Measurements from ENCODE around the gene GNG13.

Gene GNG13

DNA sequence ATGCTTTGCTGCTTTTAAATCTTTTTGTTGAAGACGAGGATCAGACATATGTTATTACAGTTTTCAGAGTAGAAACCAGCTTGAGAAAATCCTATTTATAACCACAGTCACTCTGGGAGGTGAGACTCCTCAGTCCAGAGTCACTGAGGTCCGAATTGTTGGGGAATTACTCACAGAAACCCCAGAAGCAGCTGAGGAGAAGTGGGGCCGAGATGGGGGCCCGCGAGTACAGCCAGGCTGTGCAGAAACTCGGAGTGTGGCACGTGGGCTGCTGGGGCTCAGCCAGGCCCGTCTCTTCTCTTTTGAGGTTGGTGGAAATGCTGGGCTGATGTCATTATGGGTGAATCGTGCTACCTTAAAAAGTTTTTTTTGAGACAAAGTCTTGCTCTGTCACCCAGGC, 14.4 kb upstream of the GNG13 start:
- no peak for DNase-seq

DNA sequence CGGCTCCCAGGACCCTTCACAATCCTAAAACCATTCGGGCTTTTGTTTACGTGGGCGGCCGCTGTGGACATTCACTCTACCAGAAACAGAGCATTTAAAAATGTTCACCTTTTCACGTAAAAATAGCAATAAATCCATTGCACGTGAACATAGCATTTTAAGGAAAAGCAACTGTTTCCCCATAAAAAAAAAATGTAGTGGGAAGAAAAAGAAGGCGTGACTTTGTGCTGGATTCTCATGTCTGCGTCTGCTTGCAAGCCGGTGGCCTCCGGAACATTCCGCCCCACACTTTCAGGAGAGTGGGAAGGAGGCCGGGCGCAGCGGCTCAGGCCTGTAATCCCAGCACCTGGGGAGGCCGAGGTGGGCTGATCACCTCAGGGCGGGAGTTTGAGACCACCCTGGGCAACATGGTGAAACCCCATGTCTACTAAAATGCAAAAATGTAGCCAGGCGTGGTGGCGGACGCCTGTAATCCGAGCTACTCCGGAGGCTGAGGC, 13.4 kb upstream of the GNG13 start:
- DNase-seq = peak in 2 of 56 donors; percentile 11 to 31

DNA sequence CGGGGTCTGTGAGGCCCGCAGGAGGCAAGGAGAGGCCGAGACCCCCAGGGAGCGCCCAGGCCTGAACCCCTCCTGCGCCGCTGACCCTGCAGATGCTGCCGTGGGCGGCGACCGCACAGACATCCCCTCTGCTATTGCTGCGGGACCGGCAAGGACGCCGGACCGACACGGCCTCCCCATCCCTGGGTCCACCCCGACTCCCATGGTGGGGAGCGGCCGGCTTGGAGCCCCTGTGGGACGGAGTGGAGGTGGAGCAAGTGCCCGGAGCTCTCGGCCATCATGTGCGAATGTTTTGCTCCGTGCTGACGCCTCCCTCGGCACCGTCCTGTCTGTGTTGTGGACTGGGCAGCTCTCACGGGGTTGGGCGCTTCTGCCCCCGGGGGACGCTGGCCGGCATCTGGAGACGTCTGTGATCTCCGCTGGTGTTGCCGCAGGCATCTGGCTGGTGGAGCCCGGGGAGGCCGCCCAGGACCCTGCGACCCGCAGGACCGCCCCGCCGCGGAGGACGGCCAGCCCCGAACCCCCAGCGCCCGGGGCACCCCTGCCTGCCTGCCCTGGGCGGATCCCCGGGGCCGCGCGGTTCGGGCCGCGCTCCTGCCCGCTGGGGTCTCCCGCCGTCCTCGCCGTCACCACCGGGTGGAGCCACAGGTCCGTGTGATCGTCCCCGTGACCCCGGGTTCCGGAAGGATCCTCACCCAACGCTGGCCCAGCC, 12.8 kb upstream of the GNG13 start:
- DNase-seq = peak in 48 of 56 donors; percentile 4 to 80 (median 36)

DNA sequence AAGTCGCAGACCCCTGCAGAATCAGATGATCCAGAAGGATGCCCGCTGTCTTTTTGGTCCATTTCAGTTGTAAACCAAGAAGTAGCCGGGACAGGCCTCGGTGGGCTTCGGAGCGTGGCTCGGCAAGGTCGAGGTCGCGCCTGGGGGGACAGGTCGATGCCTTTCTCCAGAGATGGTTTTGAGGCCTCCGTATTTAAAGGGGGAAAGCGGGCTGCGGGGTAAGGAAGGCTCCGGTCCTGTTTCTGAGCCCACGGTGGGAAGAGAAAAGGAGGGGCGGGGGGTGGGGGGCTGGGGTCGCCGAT, 7.5 kb upstream of the GNG13 start:
- DNase-seq = no peak

DNA sequence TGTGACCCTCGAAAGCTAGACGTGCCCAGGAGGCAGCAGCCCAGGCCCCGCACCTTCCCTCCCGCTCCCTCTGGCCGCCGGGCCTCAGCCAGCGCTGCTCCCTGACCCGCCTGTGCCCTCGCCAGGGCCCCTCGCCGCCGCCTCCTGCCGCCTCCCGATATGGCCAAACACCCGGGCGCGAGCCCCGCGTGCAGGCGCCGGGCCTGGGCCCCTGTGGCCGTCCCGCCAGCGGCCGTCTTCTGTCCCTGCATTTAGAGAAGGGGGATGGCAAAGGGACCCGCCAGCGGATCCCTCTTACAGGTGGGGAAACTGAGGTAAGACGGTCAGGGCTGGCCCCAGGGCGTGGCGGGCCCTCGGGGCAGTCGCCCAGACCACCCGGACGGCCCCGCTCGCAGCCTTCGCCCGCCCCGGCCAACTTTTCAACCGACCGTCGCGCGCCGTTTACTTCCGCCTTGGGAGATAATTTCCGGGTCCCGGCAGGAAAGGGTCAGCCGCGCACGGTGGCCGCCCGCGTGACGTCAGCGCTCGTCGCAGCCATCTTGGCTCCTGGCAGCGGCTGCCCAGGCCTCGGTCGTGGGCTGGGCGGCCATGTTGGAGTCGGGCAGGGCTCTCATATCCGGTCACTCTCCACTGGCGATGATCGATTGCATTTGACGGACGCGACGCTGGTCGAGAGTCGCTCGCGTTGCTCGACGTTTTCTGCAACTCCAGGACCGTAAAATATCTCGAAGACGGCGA, 7.0 kb upstream of the GNG13 start:
- DNase-seq = peak; percentile 33 to 96 (median 83)

DNA sequence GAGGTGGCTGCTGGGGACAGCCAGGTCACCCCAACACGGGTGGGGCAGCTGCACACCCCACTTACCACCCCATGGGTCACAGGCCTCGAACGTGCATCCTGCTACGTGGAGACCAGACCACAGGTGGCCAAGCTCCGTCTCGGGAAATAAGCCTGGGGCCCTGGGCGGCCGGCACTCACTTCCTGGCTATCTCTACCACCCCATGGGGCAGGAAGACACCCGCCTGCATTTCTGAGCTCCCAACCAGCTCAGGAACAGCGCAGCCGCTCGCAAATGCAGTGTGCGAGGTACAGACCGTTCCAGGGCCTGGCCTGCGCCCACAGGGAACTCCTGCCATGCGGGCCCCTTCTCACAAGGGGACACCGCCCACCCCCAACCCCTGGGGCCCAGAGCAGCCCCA, 4.9 kb upstream of the GNG13 start:
- no peak for DNase-seq

DNA sequence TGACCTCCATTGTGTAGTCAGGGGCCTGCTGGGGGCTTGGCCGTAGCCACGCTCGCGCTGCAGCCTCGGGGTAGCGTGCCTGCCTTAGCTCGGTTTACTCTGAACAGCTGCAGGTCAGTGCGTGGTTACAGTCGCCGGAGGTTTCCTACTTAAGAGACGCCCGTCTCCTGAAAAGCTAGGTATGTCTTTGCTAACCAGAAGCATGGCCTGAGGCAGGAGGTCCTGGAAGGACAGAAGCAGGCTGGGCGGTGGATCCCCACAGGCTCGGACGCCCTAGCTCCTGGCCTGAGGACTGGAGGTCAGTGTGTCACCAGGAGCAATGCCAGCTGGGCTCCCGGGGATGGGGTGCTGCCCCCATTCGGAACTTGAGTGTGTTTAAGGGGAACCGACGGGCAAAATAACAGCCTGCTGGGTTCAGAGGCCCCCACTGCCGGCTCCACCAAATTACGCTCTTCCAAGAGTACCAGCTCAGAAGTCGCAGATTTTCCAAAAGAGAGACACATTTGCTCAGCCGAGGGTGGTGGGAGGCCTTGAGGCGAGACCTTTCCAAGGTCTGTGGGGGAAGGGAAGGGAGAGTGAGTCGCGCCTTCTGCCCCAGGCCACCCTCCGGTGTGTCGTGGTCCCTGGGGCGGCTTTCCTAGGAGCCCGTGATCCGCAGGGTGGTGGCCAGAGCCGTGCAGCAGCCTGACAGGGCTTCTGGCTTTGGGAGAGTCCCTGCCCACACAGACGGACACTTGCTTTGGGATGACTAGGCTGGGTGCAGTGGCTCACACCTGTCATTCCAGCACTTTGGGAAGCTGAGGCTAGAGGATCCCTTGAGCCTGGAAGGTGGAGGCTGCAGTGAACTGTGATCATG, 3.9 kb upstream of the GNG13 start:
- no peak for DNase-seq

DNA sequence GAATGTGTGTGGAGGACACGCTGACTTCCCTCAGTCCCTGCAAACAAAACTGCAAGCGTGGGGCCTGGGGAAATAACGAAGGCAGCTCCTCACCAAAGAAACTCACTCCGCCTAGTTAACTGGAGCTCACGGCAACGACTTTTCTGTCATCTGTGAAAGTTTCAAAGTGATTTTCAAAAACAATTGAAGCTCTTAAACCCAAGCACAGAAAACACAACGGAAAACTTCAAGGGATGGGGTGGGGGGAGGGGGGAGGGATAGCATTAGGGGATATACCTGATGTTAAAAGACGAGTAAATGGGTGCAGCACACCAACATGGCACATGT, 3.2 kb upstream of the GNG13 start:
- no peak for DNase-seq

DNA sequence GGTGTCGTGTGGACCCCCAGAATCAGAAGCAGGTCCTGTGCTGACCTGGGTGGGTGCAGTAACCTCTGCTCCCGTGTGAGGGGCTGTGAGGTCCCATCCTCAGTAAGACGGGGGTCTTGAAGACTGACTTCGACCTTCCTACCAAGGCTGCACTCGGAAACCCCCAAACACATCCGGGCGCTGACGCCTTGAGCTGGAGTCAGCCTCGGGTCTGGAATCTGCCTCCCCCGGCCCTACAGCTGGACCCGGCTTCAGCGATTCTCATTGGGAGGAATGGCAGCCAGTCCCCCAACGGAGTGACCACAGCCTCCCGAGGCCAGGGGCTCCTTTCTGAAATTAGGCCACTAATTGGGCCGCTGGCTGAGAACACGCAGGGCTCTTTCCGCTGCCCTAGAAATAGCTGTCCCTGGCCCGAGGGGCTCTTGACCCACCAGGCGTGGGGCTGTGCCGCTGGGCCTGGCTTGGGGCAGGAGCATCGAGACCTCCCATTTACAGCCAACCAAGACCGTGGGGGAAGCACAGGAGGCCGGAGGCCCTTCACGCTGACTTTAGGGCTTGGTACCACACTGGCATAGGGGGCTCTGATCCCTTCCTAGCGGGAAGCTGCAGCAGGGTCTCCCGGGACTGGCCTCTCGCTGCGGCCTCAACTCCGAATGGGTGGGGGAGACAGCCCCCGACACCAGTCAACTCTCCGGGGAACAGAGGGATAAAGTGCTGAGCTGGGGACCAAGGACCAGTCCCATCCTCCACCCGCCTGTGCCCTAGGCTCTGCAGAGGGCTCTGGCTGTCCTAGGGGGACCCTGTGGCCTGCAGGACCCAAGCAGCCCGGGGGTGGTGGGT, 2.6 kb upstream of the GNG13 start:
- DNase-seq = no peak

DNA sequence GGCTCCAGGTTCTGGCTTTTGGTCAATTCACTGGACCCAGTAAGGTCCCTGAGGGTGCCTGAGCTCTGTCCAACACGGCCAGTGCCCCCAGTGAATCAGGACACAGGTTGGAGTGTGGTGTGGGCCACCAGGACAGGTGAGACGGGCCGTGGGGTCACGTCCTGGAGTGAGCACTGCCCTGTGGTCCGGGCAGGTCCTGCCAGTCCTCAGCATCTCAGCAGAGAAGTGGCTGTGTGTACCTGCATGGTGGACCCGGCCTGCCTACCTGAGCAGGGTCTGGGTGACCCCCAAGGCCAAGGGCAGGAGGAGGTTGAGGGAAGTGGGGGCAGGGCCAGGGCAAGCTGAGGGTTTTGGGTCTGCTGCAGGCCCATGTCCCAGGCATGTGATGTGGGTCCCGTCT, 1.9 kb upstream of the GNG13 start:
- no peak for DNase-seq

DNA sequence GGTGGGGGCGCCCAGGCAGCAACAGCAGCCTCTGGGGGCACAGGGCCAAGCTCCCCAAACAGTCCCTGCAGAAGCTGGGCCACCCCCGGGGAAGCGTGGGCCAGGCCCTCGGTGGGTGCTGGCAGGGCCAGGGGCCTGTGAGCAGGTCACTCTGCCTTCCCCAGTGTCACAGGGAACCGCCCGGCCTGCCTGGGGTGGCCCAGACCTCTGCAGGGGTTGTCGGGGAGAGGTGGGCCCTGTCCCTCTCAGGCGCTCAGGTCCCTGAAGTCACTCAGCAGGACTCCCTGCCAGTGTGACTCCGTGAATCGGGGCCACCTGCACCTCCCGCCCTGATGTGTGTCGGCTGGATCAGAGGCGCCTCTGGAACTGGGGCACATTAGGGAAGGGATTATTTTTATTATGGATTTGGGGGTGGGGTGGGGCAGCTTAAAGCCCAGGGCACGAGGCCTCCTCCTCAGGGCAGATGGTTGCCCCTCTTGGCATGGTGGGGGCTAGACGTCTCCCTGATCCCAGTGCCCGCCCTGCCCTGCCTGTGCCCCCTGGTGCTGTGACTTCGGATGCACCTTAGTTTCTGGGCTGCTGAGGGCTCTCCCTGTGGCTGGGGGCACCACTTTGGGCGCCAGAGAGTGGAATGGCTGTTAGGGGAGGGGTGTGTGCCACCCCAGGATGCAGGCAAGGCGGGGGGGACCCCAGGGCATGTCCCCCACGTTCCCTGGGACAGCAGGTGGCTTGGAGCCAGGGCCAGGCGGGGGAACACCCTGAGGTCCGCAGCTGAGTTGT, 1.2 kb upstream of the GNG13 start:
- no peak for DNase-seq

DNA sequence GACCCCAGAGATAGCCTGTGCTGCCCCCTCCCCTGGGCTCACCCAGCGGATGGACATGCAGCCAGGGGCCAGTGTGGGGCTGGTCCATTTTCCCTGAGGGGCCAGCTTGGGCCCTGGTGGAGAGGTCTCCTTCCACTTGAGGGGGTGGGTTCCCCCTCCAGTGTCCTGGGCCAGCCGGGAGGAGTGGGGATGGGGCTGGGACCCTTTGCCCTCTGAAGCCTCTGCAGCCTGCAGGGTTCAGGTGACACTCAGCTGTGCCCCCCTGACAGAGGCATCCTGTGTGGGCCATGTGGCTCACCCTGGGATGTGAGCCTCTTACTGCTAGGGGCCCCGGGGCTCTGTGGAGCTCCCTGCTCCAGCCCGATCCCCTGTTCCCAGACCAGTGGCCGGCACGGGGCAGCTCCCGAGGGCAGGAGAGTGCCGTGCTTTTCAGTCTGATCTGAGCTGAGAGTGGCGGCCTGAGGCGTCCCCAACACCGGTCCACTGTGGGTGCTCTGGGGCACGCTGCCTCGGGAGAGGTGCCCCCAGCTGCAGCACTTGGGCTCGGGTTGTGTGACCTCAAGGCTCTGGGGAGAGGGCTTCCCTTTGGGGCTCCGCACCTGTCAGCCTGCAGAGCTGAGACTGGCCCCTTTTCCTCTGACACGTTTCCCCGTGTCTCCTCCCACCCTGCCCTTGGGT, 439 bp upstream of the GNG13 start:
- peak in 1 of 56 donors; percentile 57 for DNase-seq

DNA sequence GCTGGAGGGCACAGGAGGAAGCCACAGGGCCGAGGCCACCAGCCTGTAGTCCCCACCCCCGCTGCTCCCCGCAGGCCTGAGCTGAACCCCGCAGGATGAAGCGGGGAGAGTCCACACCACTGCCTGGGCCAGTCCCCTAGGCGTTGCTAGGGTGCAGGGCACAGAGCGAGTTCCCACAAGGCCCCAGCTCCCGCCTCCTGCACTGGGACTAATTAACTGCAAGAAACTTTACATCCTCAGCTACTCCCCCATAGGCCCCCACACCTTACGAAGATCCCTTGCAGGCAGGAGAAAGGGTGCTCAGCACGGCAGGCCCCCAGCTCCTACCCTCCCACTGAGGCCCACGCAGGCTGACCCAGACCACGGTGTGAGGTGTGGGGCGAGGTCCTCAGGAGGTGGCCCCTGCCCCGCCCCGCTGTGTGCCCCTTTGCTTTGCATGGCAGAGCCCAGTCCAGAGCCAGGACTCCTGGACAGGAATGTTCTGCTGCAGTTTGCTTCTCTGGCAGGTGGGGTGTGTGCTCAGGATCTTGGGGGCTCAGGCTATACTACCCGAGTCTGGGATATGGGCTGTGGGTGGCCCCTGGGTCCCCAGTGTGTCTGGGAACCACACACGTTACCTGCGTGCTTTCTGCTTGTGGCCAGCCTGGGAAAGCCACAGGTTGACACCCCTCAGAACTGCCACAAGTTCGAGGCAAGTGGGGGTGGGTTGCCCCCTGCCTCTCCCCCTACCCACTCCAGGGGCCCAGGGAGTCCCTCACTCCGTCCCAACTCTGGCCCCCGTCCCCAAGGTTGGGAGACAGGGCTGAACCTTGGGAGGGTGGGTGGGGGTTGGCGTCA, 1.2 kb downstream of the GNG13 start:
- DNase-seq = no peak

DNA sequence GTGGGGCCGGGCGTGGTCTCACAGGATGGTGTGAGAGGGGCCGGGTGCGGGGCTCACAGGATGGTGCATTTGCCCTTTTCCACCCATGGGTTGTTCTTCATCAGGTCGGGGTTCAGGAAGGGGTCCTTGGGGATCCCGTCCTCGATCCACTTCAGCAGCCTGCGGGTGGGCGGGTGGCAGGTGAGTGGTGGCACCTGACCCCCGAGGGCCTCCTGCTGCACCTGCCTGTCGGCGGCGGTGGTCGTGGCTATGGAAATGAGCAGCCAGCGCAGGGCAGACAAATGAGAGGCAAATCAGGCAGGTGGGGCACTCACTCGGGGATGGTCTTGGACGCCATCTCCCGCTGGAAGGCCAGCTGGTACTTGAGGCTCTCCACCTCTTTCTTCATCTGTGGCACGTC, 1.9 kb downstream of the GNG13 start:
- no peak for DNase-seq

DNA sequence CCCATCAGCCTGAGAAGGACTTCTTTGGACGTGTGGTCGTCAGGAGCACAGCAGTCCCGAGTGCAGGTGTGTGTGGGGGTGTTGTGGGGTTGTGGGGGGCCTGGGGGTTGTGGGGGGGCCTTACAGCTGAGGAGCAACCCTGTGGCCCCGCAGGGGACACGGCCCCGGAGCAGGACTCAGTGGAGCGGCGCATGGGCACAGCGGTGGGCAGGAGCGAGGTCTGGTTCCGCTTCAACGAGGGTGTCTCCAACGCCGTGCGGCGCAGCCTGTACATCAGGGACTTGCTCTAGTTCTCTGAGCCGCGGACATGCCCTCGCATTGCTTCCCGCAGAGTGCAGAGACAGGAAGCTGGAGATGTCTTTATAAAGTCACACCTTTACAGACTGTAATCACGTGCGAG, 2.8 kb downstream of the GNG13 start:
- DNase-seq = no peak

DNA sequence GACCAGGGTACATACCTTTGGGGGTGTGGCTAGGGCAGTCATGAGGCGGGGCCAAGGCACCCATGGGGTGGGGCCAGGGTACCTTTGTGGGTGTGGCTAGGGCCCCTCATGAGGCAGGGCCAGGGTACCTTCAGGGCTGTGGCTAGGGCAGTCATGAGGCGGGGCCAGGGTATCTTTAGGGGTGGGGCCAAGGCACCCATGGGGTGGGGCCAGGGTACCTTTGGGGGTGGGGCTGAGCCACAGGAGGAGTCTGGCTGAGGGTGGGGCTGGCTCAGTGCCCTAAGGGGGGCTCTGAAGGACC, 3.5 kb downstream of the GNG13 start:
- DNase-seq = no peak

DNA sequence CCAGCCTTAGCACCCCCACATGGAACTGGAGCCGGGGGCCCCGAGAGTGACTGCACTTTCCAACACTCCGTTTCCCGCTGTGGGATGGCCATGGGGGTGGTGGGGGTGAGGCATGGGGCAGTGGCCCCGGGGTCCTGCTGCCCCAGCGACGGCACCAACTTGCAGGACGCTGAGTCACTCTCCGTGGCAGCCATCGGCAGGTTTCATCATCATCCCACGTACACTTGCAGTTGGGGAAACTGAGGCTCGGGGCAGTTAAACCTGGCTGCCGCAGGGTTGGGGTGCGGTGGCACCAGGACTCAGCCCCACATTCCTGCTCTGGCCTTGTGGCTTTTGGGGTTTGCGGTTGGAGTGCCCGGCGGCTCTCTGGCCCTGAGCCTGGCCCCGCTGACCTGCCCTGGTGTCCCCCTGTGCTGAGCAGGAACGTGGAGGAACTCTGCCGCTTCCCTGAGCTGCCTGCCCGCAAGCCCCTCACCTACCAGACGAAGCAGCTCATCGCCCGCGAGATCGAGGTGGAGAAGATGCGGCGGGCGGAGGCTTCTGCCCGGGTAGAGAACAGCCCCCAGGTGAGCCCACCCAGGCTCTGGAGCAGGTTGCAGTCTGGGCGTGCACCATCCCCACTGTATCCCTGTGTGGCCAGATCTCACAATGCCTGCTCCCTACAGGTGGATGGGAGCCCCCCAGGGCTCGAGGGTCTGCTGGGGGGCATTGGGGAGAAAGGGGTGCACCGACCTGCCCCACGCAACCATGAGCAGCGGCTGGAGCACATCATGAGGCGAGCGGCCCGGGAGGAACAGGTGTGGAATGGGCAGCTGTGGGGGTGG, 4.0 kb downstream of the GNG13 start:
- DNase-seq = no peak

DNA sequence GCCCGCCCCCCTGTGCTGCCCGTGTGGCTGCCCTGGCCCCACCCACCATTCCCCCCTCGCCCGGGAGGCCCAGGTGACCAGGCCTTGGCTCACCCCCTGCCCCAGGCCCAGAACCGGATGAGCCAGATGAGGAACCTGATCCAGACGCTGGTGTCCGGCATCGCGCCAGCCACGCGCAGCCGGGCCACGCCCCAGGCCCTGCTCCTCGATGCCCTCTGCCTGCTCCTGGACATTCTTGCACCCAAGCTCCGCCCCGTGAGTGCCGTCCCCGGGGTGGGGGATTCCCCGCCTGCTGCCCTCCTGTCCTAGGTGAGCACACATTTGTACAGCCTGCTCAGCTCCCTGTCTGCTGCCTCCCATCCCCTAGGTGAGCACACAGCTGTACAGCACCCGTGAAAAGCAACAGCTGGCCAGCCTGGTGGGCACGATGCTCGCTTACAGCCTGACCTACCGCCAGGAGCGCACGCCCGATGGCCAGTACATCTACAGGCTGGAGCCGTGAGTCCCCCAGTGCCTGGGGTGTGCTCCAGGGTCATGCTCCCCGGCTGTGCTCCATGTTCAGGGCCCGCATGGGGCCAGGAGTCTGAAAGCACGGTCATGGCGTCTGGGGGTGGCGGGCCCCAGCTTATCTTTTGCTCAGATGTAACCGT, 4.8 kb downstream of the GNG13 start:
- no peak for DNase-seq

Data from amygdala (tissue), 56 donors.